ENCODE results near the gene LIAS.

DNA sequence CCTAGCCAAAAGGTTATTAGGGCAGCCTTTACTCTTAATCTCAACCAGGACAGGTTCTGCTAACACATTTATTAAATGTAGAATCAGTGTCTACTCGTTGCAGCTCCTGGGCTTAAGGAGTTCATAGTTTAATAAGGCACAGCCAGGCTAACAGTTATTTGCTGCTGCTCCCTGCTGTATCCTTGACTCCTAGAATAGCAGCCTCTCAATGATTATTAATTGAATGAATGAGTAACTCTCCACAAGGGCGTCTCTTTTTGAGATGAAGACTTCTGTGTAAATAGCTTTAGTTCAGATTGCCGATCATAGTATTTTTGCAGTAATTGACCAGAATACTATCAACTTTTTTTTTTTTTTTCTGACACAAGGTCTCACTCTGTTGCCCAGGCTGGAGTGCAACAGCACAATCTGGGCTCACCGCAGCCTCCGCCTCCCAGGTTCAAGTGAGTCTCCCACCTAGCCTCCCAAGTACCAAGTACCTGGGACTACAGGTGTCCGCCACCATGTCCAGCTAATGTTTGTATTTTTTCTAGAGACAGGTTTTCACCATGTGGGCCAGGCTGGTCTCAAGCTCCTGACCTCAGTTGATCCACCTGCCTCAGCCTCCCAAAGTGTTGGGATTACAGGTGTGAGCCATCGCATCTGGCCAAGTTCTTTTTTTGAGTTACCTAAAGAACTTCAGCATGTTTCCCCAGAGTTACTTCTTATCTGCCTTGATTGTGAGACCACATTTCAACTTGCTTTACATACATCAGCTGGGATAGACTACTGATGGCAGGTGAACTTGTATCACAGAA lies 65.5 kb downstream of the LIAS start:
- TF ChIP-seq, protein P1, sequence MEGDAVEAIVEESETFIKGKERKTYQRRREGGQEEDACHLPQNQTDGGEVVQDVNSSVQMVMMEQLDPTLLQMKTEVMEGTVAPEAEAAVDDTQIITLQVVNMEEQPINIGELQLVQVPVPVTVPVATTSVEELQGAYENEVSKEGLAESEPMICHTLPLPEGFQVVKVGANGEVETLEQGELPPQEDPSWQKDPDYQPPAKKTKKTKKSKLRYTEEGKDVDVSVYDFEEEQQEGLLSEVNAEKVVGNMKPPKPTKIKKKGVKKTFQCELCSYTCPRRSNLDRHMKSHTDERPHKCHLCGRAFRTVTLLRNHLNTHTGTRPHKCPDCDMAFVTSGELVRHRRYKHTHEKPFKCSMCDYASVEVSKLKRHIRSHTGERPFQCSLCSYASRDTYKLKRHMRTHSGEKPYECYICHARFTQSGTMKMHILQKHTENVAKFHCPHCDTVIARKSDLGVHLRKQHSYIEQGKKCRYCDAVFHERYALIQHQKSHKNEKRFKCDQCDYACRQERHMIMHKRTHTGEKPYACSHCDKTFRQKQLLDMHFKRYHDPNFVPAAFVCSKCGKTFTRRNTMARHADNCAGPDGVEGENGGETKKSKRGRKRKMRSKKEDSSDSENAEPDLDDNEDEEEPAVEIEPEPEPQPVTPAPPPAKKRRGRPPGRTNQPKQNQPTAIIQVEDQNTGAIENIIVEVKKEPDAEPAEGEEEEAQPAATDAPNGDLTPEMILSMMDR (IDR thresholded peaks at IDR 0.05), result no peak
- no peak for TF ChIP-seq EP300 (IDR thresholded peaks at IDR 0.05)

Measured in suprapubic skin (tissue), 3 donors.